Neural cell (in vitro differentiated cells): ENCODE results near the gene GSDME.

Experiments used
- EP300 ChIP-seq: fragments of 450-650 bp; conservative IDR thresholded peaks from 2 replicates; pipeline ENCODE4 v1.6.1; 2014; ENCODE audit warnings: antibody characterized with exemption, mild to moderate bottlenecking, moderate library complexity; ENCODE audit not compliant: poor library complexity, severe bottlenecking
- EZH2 ChIP-seq: fragments of 200-600, 300-800 bp; shearing (Covaris generic), sonication (generic); IDR thresholded peaks from 2 replicates; pipeline ENCODE4 v1.6.1; 2014; ENCODE audit warnings: antibody characterized with exemption, low read length, borderline replicate concordance, mild to moderate bottlenecking; ENCODE audit not compliant: insufficient read depth, poor library complexity, severe bottlenecking
- POLR2AphosphoS5 ChIP-seq: IDR thresholded peaks from 2 replicates; pipeline ENCODE4 v1.6.1; 2012
- RAD21 ChIP-seq: fragments of 450-650 bp; conservative IDR thresholded peaks from 2 replicates; pipeline ENCODE4 v1.6.1; 2014; ENCODE audit warnings: antibody characterized with exemption, mild to moderate bottlenecking, moderate library complexity
- REST ChIP-seq: IDR thresholded peaks from 2 replicates; pipeline ENCODE4 v1.6.1; 2012; ENCODE audit warnings: borderline replicate concordance
- SMC3 ChIP-seq: fragments of 450-650 bp; conservative IDR thresholded peaks from 2 replicates; pipeline ENCODE4 v1.6.1; 2014; ENCODE audit warnings: antibody characterized with exemption, mild to moderate bottlenecking, moderate library complexity; ENCODE audit not compliant: poor library complexity
- TF ChIP-seq, protein P1 (sequence below): fragments of 450-650 bp; IDR thresholded peaks from 2 replicates; pipeline ENCODE4 v1.5.1; 2014; ENCODE audit warnings: antibody characterized with exemption, mild to moderate bottlenecking, moderate library complexity; ENCODE audit not compliant: poor library complexity, severe bottlenecking

DNA sequence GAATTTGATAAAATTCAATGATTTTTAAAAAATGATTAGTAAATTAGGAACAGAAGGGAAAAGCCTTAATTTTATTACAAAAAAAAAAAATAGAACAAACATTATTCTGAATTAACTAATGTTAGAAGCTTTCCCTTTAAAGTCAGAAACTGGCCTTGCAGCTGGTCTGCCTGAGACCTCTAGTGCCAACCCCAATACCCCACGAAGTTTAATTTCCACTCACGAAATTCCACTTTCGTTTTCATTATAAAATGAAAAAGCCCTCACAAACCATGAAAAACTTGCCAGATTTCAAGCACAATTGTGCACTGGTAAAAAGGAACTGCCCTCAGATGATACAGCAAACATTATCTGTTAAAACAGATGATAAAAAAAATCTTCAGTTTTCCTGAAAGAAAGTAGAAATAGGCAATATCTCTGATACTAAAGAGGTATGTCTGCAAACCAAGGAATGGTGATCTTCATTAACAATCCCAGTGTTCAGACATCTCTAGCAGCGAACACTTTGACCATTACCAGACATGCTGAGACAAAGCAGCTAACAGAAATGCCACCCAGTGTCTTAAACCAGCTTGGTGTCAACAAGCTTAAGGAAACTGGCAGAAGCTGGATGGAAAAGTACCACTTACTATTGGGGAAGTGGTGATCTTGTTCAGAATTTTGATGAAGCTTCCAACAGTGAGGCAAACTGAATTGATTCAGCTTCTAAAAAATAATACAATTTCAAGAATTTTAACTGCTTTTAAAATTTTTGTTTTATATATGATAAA is 103.8 kb downstream of the GSDME start:
- TF ChIP-seq REST (no peak), POLR2AphosphoS5 (no peak), EZH2 (no peak), SMC3 (no peak), RAD21 (no peak), EP300 (no peak)
- TF ChIP-seq, protein P1, sequence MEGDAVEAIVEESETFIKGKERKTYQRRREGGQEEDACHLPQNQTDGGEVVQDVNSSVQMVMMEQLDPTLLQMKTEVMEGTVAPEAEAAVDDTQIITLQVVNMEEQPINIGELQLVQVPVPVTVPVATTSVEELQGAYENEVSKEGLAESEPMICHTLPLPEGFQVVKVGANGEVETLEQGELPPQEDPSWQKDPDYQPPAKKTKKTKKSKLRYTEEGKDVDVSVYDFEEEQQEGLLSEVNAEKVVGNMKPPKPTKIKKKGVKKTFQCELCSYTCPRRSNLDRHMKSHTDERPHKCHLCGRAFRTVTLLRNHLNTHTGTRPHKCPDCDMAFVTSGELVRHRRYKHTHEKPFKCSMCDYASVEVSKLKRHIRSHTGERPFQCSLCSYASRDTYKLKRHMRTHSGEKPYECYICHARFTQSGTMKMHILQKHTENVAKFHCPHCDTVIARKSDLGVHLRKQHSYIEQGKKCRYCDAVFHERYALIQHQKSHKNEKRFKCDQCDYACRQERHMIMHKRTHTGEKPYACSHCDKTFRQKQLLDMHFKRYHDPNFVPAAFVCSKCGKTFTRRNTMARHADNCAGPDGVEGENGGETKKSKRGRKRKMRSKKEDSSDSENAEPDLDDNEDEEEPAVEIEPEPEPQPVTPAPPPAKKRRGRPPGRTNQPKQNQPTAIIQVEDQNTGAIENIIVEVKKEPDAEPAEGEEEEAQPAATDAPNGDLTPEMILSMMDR, result no peak
